GM23338 (cell line): ENCODE results near the gene ETV6. TPM values are rescaled to one million over a fixed set of nuclear protein-coding genes. Genes with fewer than 3 reads are reported as not detected.

Source experiments
- ATAC-seq: fragments of 200-7000 bp; cut with Tn5 transposase; 3 replicates; pipeline ENCODE4 v1.9.1; 2020
- DNase-seq: peaks from one replicate; pipeline ENCODE4 v3.0.0-alpha.2; 2015; ENCODE audit warnings: low spot score
- H2AFZ ChIP-seq: fragments of 200-600 bp; sonication (generic); 2 replicates; pipeline ENCODE4 v1.8.0; 2016; ENCODE audit warnings: antibody characterized with exemption, mild to moderate bottlenecking, moderate library complexity
- H3F3A ChIP-seq: fragments of 200-600 bp; sonication (generic); replicated peaks from 2 replicates; pipeline ENCODE4 v1.8.0; 2017; ENCODE audit warnings: antibody characterized with exemption, mixed run types, low read depth
- H3K27ac ChIP-seq: fragments of 200-600 bp; sonication (generic); 2 replicates; pipeline ENCODE4 v1.6.1; 2016; ENCODE audit warnings: low read depth
- H3K27me3 ChIP-seq: fragments of 200-600 bp; sonication (generic); 2 replicates; pipeline ENCODE4 v1.8.0; 2016; ENCODE audit warnings: mild to moderate bottlenecking, mixed run types, moderate library complexity; ENCODE audit not compliant: insufficient read depth
- H3K36me3 ChIP-seq: fragments of 200-600 bp; sonication (generic); 2 replicates; pipeline ENCODE4 v1.8.0; 2016; ENCODE audit warnings: mild to moderate bottlenecking; ENCODE audit not compliant: insufficient read depth
- H3K4me1 ChIP-seq: fragments of 200-600 bp; sonication (generic); 2 replicates; pipeline ENCODE4 v1.8.0; 2016; ENCODE audit warnings: mild to moderate bottlenecking, moderate library complexity; ENCODE audit not compliant: insufficient read depth
- H3K4me2 ChIP-seq: fragments of 200-600 bp; sonication (generic); 2 replicates; pipeline ENCODE4 v1.7.1; 2017; ENCODE audit warnings: mixed run types
- H3K4me3 ChIP-seq: fragments of 200-600 bp; sonication (generic); 2 replicates; pipeline ENCODE4 v1.6.1; 2016; ENCODE audit warnings: mixed run types
- H3K79me2 ChIP-seq: fragments of 200-600 bp; sonication (generic); replicated peaks from 2 replicates; pipeline ENCODE4 v1.8.0; 2017; ENCODE audit warnings: mild to moderate bottlenecking; ENCODE audit not compliant: insufficient read depth
- H3K9me2 ChIP-seq: fragments of 200-600 bp; sonication (generic); 2 replicates; pipeline ENCODE4 v1.8.0; 2017; ENCODE audit not compliant: insufficient read depth
- H4K20me1 ChIP-seq: fragments of 200-600 bp; sonication (generic); replicated peaks from 2 replicates; pipeline ENCODE4 v1.8.0; 2017; ENCODE audit warnings: mild to moderate bottlenecking; ENCODE audit not compliant: insufficient read depth
- H3K27ac Mint-ChIP-seq: 2 replicates; pipeline ENCODE4 v1.8.0; 2020; ENCODE audit warnings: inconsistent platforms, mild to moderate bottlenecking, moderate library complexity, mixed read lengths
- H3K27me3 Mint-ChIP-seq: 3 replicates; pipeline ENCODE4 v1.8.0; 2022; ENCODE audit warnings: low read depth, mild to moderate bottlenecking, moderate library complexity, mixed read lengths, inconsistent platforms; ENCODE audit not compliant: insufficient read depth, poor library complexity
- H3K36me3 Mint-ChIP-seq: 3 replicates; pipeline ENCODE4 v1.8.0; 2021; ENCODE audit warnings: low read depth, mild to moderate bottlenecking, inconsistent platforms, moderate library complexity, mixed read lengths
- H3K4me1 Mint-ChIP-seq: 3 replicates; pipeline ENCODE4 v1.8.0; 2020; ENCODE audit warnings: mild to moderate bottlenecking, inconsistent platforms, mixed read lengths
- H3K4me3 Mint-ChIP-seq: 3 replicates; pipeline ENCODE4 v1.8.0; 2021; ENCODE audit warnings: moderate library complexity, mild to moderate bottlenecking, inconsistent platforms, mixed read lengths
- H3K9me3 Mint-ChIP-seq: 3 replicates; pipeline ENCODE4 v1.8.0; 2020; ENCODE audit warnings: moderate library complexity, mild to moderate bottlenecking, inconsistent platforms, mixed read lengths
- CREB1 ChIP-seq: fragments of 250-450 bp; sonication (Bioruptor Pico); IDR thresholded peaks from 2 replicates; pipeline ENCODE4 v1.5.0; 2020; ENCODE audit warnings: low read depth, mild to moderate bottlenecking, moderate library complexity
- CTCF ChIP-seq, 2 experiments: fragments of 200-600 bp in 1 of 2; sonication (generic) in 1 of 2; conservative IDR thresholded peaks; 2 replicates each; pipeline versions ENCODE4 v1.5.1 to v1.6.1; 2016 to 2017; ENCODE audit warnings: antibody characterized with exemption in 2 of 2, low read depth in 2 of 2, mild to moderate bottlenecking in 2 of 2, moderate library complexity in 1 of 2
- ETS1 ChIP-seq: IDR thresholded peaks from 2 replicates; pipeline ENCODE4 v1.6.1; 2016; ENCODE audit warnings: antibody characterized with exemption
- EZH2 ChIP-seq: fragments of 200-600 bp; sonication (generic); IDR thresholded peaks from one replicate; pipeline ENCODE4 v1.8.0; 2017; ENCODE audit warnings: antibody characterized with exemption, mild to moderate bottlenecking, low read depth; ENCODE audit not compliant: unreplicated experiment
- EZH2phosphoT487 ChIP-seq: fragments of 200-600 bp; sonication (generic); IDR thresholded peaks from one replicate; pipeline ENCODE4 v1.8.1; 2018; ENCODE audit warnings: antibody characterized with exemption; ENCODE audit not compliant: unreplicated experiment
- JUNB ChIP-seq: IDR thresholded peaks from one replicate; pipeline ENCODE4 v1.6.1; 2016; ENCODE audit warnings: antibody characterized with exemption; ENCODE audit not compliant: unreplicated experiment
- NANOG ChIP-seq: IDR thresholded peaks from 2 replicates; pipeline ENCODE4 v1.6.1; 2016; ENCODE audit warnings: antibody characterized with exemption, borderline replicate concordance
- POLR2AphosphoS5 ChIP-seq: IDR thresholded peaks from 2 replicates; pipeline ENCODE4 v1.6.1; 2016; ENCODE audit warnings: antibody characterized with exemption, low read depth
- REST ChIP-seq: IDR thresholded peaks from one replicate; pipeline ENCODE4 v1.6.1; 2018; ENCODE audit warnings: antibody characterized with exemption; ENCODE audit not compliant: unreplicated experiment
- STAT1 ChIP-seq: IDR thresholded peaks from one replicate; pipeline ENCODE4 v1.6.1; 2016; ENCODE audit warnings: antibody characterized with exemption; ENCODE audit not compliant: unreplicated experiment
- ZNF114 ChIP-seq: fragments of 250-450 bp; sonication (Bioruptor Pico); IDR thresholded peaks from 2 replicates; pipeline ENCODE4 v1.5.0; 2020; ENCODE audit warnings: mild to moderate bottlenecking, moderate library complexity
- ZNF331 ChIP-seq: fragments of 250-450 bp; sonication (Bioruptor Pico); IDR thresholded peaks from 2 replicates; pipeline ENCODE4 v1.5.0; 2020; ENCODE audit warnings: low read depth, mild to moderate bottlenecking, moderate library complexity
- ZNF462 ChIP-seq: fragments of 250-450 bp; sonication (Bioruptor Pico); IDR thresholded peaks from 2 replicates; pipeline ENCODE4 v1.5.0; 2020; ENCODE audit warnings: mild to moderate bottlenecking, moderate library complexity
- polyA plus RNA-seq: library from polyadenylated mRNA; unstranded; fragments of >200 nt; fragmentation: Nextera tagmentation; extraction: Ambion mirVana; gene quantifications from 2 replicates; pipeline ENCODE4 v1.2.1, GENCODE V29; 2016
- total RNA-seq: library from RNA; depleted of rRNA; stranded (reverse); fragments of >200 nt; shearing (Covaris generic); gene quantifications from 2 replicates; pipeline ENCODE4 v1.2.3, GENCODE V29; 2014

Gene ETV6
- total and polyA plus RNA-seq, 2 experiments from 2014 or later, result 7.5 to 15.1 TPM

- H4K20me1 ChIP-seq, result no peaks in the 10 kb centered on the region
- H3K4me1 ChIP-seq, result no peaks in the 10 kb centered on the region
- Mint-ChIP-seq H3K9me3 (peaks cover 44% of the 10 kb centered on the region), H3K4me1 (no peaks in the 10 kb centered on the region), H3K4me3 (no peak overlapping the region), H3K27me3 (no peaks in the 10 kb centered on the region), H3K27ac (no peak overlapping the region; the same call in 1 of the 2 replicates), H3K36me3 (peaks cover 25% of the 10 kb centered on the region)
- no peak overlapping the region for H3K4me2 ChIP-seq
- H3F3A ChIP-seq, result no peaks in the 10 kb centered on the region
- H3K27me3 ChIP-seq, result no peaks in the 10 kb centered on the region
- peaks cover 6% of the 10 kb centered on the region; the same call in 1 of the 2 replicates for H3K9me2 ChIP-seq
- peaks cover 6% of the 10 kb centered on the region; the same call in 1 of the 2 replicates for H3K36me3 ChIP-seq
- H3K79me2 ChIP-seq, result no peaks in the 10 kb centered on the region
- no peak for DNase-seq
- no peak overlapping the region for H3K27ac ChIP-seq
- TF ChIP-seq POLR2AphosphoS5 (no peak), STAT1 (no peak), EZH2phosphoT487 (no peak), ZNF331 (CRISPR knock-in tag) (no peak), CREB1 (CRISPR knock-in tag) (no peak), ZNF462 (CRISPR knock-in tag) (no peak), NANOG (no peak), ZNF114 (CRISPR knock-in tag) (no peak), EZH2 (no peak), JUNB (no peak), ETS1 (no peak), REST (no peak), CTCF (conservative IDR thresholded peaks at IDR 0.05; ENCODE audit: low read depth in 2 of 2) (no peak)
- no peak overlapping the region for H3K4me3 ChIP-seq
- no peak for ATAC-seq
- no peak overlapping the region for H2AFZ ChIP-seq
Measured at GRCh38 chr12:11906286-11906935, 256.9 kb downstream of the ETV6 start.
